ENCODE measurements around the gene UBE2J2. TPM values are rescaled to one million over a fixed set of nuclear protein-coding genes. Genes with fewer than 3 reads are reported as not detected.

Gene UBE2J2
- total and polyA plus RNA-seq, 2 of the 13 experiments (the other 11 are each of a cell fraction or from before 2014, with no cell fraction given): 25.4 to 29.4 TPM

DNA sequence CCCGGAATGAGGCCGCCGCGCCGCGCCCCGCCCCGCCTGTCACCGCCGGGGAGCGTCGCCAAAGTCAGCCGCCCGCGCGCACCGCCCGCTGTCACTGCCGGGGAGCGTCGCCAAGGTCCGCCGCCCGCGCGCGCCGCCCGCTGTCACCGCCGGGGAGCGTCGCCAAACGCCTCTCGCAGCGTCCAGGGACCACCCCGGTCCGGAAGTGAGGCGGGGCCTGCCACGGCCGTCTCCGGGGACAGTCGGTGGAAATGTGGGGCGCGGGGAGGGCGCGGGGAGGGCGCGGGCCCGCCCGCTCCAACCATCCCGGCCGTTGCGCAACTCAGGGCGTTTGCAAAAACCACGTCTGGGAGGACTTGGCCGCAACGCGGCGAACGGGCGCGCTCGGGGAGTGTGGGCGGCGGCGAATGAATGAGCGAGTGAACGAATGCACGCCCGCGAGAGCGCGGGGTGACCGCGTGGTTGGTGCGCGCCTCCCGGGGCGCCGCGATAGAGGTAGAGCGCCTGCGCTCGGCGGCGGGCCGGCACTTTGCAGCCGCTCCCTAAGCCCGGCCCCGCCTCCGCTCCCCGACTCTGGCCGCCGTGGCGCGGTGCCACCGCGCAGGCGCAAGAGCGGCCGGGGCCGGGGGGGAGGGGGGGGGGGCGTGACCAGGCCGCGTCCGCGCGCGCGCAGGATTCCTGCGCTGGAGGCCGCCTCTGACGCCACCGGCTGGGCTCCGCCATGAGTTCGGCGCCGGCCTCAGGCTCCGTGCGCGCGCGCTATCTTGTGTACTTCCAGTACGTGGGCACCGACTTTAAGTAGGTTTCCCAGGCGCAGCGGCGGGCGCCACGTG is 34.5 kb upstream of the UBE2J2 start, which contains the start of the genes ACAP3 and PUSL1 (continued):
- no peak for TF ChIP-seq WIZ (CRISPR knock-in tag; IDR thresholded peaks at IDR 0.05)
- TF ChIP-seq ZNF563 (CRISPR knock-in tag; IDR thresholded peaks at IDR 0.05): no peak; the same call in 1 of the 2 replicates
- peak; percentile 87 for TF ChIP-seq SKI (IDR thresholded peaks at IDR 0.05; ENCODE audit: partially characterized antibody)
- TF ChIP-seq, protein P1, sequence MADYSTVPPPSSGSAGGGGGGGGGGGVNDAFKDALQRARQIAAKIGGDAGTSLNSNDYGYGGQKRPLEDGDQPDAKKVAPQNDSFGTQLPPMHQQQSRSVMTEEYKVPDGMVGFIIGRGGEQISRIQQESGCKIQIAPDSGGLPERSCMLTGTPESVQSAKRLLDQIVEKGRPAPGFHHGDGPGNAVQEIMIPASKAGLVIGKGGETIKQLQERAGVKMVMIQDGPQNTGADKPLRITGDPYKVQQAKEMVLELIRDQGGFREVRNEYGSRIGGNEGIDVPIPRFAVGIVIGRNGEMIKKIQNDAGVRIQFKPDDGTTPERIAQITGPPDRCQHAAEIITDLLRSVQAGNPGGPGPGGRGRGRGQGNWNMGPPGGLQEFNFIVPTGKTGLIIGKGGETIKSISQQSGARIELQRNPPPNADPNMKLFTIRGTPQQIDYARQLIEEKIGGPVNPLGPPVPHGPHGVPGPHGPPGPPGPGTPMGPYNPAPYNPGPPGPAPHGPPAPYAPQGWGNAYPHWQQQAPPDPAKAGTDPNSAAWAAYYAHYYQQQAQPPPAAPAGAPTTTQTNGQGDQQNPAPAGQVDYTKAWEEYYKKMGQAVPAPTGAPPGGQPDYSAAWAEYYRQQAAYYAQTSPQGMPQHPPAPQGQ (CRISPR knock-in tag; IDR thresholded peaks at IDR 0.05; ENCODE audit: borderline replicate concordance): no peak
- TF ChIP-seq, protein P2, sequence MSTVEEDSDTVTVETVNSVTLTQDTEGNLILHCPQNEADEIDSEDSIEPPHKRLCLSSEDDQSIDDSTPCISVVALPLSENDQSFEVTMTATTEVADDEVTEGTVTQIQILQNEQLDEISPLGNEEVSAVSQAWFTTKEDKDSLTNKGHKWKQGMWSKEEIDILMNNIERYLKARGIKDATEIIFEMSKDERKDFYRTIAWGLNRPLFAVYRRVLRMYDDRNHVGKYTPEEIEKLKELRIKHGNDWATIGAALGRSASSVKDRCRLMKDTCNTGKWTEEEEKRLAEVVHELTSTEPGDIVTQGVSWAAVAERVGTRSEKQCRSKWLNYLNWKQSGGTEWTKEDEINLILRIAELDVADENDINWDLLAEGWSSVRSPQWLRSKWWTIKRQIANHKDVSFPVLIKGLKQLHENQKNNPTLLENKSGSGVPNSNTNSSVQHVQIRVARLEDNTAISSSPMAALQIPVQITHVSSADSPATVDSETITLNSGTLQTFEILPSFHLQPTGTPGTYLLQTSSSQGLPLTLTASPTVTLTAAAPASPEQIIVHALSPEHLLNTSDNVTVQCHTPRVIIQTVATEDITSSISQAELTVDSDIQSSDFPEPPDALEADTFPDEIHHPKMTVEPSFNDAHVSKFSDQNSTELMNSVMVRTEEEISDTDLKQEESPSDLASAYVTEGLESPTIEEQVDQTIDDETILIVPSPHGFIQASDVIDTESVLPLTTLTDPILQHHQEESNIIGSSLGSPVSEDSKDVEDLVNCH (CRISPR knock-in tag; IDR thresholded peaks at IDR 0.05): no peak
- no peak for TF ChIP-seq CENPX (CRISPR knock-in tag; IDR thresholded peaks at IDR 0.05)
- no peak for TF ChIP-seq ZFP1 (CRISPR knock-in tag; IDR thresholded peaks at IDR 0.05)
- no peak for TF ChIP-seq IKZF1 (IDR thresholded peaks at IDR 0.05)
- TF ChIP-seq, protein P3, sequence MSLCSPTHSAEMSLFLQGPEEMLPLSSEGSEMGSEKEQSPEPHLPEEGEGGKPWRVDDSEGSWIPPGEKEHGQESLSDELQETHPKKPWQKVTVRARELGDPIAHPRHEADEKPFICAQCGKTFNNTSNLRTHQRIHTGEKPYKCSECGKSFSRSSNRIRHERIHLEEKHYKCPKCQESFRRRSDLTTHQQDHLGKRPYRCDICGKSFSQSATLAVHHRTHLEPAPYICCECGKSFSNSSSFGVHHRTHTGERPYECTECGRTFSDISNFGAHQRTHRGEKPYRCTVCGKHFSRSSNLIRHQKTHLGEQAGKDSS (CRISPR knock-in tag; IDR thresholded peaks at IDR 0.05; ENCODE audit: borderline replicate concordance, low read depth): peak; percentile 50; the same call in 1 of the 2 replicates
- TF ChIP-seq MIXL1 (CRISPR knock-in tag; IDR thresholded peaks at IDR 0.05): no peak
- TF ChIP-seq, protein P4, sequence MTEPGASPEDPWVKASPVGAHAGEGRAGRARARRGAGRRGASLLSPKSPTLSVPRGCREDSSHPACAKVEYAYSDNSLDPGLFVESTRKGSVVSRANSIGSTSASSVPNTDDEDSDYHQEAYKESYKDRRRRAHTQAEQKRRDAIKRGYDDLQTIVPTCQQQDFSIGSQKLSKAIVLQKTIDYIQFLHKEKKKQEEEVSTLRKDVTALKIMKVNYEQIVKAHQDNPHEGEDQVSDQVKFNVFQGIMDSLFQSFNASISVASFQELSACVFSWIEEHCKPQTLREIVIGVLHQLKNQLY (CRISPR knock-in tag; IDR thresholded peaks at IDR 0.05): no peak
- TF ChIP-seq KDM1A (CRISPR knock-in tag; IDR thresholded peaks at IDR 0.05): no peak
- TF ChIP-seq, protein P5, sequence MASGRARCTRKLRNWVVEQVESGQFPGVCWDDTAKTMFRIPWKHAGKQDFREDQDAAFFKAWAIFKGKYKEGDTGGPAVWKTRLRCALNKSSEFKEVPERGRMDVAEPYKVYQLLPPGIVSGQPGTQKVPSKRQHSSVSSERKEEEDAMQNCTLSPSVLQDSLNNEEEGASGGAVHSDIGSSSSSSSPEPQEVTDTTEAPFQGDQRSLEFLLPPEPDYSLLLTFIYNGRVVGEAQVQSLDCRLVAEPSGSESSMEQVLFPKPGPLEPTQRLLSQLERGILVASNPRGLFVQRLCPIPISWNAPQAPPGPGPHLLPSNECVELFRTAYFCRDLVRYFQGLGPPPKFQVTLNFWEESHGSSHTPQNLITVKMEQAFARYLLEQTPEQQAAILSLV (CRISPR knock-in tag; IDR thresholded peaks at IDR 0.05; ENCODE audit: borderline replicate concordance): no peak
- TF ChIP-seq, protein P6, sequence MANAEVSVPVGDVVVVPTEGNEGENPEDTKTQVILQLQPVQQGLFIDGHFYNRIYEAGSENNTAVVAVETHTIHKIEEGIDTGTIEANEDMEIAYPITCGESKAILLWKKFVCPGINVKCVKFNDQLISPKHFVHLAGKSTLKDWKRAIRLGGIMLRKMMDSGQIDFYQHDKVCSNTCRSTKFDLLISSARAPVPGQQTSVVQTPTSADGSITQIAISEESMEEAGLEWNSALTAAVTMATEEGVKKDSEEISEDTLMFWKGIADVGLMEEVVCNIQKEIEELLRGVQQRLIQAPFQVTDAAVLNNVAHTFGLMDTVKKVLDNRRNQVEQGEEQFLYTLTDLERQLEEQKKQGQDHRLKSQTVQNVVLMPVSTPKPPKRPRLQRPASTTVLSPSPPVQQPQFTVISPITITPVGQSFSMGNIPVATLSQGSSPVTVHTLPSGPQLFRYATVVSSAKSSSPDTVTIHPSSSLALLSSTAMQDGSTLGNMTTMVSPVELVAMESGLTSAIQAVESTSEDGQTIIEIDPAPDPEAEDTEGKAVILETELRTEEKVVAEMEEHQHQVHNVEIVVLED (CRISPR knock-in tag; IDR thresholded peaks at IDR 0.05; ENCODE audit: borderline replicate concordance): peak; percentile 72
- no peak; the same call in none of the 2 replicates for TF ChIP-seq ZNF777 (CRISPR knock-in tag; IDR thresholded peaks at IDR 0.05)
- no peak for TF ChIP-seq ZBTB7A (CRISPR knock-in tag; IDR thresholded peaks at IDR 0.05)
- TF ChIP-seq NPAS2 (CRISPR knock-in tag; IDR thresholded peaks at IDR 0.05; ENCODE audit: borderline replicate concordance): no peak
- TF ChIP-seq ZNF124 (CRISPR knock-in tag; IDR thresholded peaks at IDR 0.05): 0 out of 2 replicates have a peak, but pooled peaks have one; percentile 43
- TF ChIP-seq, protein P7, sequence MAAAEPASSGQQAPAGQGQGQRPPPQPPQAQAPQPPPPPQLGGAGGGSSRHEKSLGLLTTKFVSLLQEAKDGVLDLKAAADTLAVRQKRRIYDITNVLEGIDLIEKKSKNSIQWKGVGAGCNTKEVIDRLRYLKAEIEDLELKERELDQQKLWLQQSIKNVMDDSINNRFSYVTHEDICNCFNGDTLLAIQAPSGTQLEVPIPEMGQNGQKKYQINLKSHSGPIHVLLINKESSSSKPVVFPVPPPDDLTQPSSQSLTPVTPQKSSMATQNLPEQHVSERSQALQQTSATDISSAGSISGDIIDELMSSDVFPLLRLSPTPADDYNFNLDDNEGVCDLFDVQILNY (CRISPR knock-in tag; conservative IDR thresholded peaks at IDR 0.05): peak; percentile 52; the same call in 1 of the 2 replicates

Data from HepG2 (cell line).